Muscle of arm (tissue), 12 donors: ENCODE measurements around the gene LGI1. TPM values are rescaled to one million over a fixed set of nuclear protein-coding genes. Genes with fewer than 3 reads are reported as not detected.
"Not testable (repeated sequence)": the region's sequence is repeated elsewhere in the genome, so short reads cannot be mapped to it uniquely, and the experiment has no call there.

Source experiments
- DNase-seq: peaks from one replicate; pipeline ENCODE4 v3.0.0-alpha.2; 2013
- polyA plus RNA-seq, 12 donors: library from polyadenylated mRNA; unstranded; fragments of 120-200 nt; gene quantifications; one replicate each; pipeline ENCODE4 v1.2.1, GENCODE V29; 2013; ENCODE audit not compliant: insufficient read length in 12 of 12

The LGI1 gene
- polyA plus RNA-seq, 12 donors, result 23.0 to 65.2 (median 41.1) TPM; not detected in 1

- no peak for DNase-seq
Observed at GRCh38 chr10:93797825-93798224, 40.1 kb downstream of the LGI1 start.

GRCh38 chr10:93799155-93799708 is 41.5 kb downstream of the LGI1 start:
- no peak for DNase-seq

- no peak for DNase-seq
Observed at GRCh38 chr10:93804200-93804599, 46.5 kb downstream of the LGI1 start.

DNA sequence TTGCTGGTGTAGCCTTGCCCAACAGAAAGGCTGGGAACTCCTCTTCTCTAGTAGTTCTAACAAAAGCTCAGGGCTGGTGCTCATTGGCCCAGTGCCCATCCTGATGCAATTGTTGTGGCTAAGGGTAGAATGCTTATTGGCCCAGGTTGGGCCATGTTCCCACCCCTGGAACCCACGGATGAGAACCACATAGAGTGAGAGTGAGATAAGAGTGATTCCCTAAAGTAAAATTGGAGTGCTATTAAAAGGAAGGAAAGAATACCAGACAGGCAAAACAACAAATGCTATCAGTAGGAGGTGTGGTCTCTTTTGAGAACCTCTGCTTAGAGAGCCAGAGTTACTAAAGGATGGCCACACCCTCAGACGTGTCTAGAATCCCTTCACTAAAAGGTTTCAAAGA is 49.2 kb downstream of the LGI1 start:
- no peak for DNase-seq

DNA sequence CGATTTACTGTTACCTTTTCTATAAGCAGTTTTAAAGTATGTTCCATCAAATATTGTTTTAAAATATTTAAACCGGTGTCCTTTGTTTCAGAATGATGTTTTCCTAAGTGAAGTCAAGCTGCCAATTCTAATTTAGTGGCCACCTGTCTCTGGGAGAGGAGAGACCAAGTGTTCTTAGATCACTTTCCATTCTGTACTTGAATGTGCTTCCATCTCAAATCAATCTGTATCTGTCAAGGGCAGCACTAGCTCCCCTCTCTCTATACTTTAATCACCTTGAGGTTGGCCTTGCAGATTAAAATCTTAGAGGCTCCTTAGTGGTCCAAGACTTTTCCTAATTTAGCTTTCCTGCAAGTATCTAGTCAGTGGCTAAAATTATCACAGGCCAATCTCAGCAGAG is 49.6 kb downstream of the LGI1 start:
- DNase-seq, result no peak

DNA sequence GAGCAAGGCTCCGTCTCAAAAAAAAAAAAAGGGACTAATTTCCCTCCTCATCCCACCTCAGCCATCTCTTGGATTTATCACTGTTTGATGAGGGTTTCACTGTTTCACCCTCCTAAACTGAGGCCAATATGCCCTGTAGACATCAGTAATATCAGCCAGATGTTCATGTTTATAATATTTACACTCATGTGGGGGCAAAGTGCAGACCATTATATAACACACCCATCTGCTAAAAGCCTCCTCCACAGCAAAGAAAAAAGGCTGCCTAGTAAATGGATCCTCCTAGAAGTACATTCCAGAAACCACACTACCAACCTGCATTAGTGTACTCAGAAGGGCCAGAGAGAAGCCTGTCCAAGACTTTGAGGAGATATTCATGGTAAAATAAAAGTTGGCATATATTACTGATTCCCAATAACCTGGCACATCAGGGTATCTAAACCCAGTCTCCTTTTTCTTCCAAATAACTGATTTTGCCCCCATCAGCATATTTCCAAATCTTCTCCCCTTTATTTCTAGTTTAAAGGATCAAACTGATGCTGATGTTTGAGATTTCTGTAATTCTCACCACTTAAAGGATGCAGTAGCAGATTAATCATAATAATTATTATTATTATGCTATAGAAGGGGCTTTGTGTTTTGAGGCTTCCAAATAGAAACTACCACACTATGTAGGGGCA is 55.1 kb downstream of the LGI1 start:
- DNase-seq, result no peak

- no peak for DNase-seq
Observed at GRCh38 chr10:93813507-93814465, 56.0 kb downstream of the LGI1 start.

DNA sequence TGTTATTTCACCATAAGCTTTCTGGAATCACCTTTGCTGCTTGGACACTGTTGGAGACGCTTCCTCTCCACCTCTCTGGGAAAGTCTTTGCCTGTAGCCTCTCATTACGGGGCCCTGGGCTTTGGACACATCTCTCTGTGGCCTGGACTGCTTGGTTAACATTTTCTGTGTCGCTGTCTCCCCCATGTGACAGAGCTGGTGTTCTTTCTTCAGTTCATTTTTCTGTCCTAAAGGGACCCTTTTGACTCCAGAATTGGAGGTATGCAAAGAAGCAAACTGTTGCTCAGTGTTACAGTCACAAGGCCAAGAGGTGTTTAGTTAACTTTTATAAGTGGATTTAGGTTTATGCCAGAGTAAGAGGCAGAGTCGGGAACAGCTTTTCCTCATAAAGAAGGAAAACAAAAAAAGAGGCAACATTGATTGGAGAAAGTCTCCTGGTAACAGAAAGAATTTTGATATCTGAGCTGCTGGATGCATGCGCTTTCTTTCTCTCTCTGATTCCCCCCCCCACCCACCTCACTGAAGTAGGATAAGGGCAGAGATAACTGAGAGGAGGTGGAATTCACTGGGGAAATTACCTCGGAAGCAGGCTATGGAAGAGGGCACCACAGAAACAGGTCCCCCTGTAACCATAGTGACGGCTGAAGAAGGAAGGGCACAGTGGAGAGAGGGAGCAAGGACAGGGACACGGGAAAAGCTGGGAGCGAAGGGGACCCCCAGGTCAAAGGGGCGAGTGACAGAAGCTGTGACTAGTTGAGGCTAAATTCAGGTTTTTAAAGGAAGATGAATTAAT is 57.8 kb downstream of the LGI1 start:
- no peak for DNase-seq

- peak; percentile 54 for DNase-seq
Observed at GRCh38 chr10:93816123-93816747, 58.5 kb downstream of the LGI1 start.

DNA sequence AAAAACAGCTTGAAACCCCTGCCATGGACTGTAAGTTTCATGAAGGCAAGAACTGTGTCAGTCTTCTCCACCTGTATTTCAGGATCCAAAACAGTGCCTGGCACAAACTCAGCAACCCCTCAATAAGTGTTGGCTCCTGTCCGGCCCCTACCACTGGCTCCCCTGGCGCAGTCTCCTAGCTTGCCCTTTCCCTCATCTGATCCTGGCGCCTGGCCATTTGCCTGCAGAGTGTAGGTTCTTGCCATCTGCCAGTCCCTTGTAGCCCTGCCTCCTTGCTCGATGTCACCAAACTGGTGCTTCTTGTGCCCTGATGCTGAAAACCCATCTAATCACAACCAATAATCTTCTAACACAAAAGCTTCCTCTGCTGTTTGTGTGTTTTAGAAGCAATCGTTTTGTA is 60.4 kb downstream of the LGI1 start:
- DNase-seq, result no peak

GRCh38 chr10:93819520-93819919 is 61.8 kb downstream of the LGI1 start:
- DNase-seq, result no peak

DNA sequence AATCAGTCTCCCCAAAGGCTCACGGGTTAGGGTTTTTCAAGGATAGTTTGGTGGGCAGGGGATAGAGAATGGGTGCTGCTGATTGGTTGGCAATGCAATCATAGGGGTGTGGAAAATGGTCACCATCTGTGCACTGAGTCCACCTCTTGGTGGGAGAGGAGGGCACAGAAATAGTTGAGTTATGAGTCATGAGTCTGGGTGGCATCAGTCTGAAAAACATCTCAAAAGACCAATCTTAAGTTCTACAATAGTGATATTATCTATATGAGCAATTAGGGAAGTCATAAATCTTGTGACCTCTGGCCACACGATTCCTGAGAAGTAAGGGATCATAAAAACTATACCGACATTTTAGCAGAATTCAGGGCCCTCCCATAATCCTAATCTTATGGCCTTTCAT is 62.7 kb downstream of the LGI1 start:
- DNase-seq, result no peak

GRCh38 chr10:93821051-93821772 is 63.5 kb downstream of the LGI1 start:
- DNase-seq, result no peak

- DNase-seq, result no peak
Observed at GRCh38 chr10:93826355-93826754, 68.6 kb downstream of the LGI1 start.

GRCh38 chr10:93827056-93827804 is 69.5 kb downstream of the LGI1 start:
- DNase-seq, result no peak

GRCh38 chr10:93831065-93831464 is 73.3 kb downstream of the LGI1 start:
- DNase-seq, result not testable (repeated sequence)

DNA sequence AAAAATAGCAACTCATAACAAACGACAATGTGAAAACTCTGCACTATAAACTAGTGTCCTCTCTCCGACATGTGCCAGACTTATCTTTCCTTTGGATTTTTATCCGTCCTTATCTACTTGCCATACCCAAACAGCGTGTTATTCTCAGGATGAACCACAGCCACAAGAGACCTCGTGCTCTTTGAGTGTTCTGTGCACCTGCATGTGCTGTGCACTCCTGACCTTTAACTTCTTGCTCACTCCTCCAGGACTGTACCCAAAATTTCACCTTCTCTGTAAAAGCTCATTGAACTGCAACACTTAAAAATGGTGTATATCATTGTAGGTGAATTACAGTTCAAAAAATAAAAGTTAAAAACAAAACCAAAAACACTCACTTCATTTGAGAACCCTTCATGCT is 78.0 kb downstream of the LGI1 start:
- DNase-seq, result no peak

GRCh38 chr10:93837822-93838221 is 80.1 kb downstream of the LGI1 start:
- DNase-seq, result no peak

DNA sequence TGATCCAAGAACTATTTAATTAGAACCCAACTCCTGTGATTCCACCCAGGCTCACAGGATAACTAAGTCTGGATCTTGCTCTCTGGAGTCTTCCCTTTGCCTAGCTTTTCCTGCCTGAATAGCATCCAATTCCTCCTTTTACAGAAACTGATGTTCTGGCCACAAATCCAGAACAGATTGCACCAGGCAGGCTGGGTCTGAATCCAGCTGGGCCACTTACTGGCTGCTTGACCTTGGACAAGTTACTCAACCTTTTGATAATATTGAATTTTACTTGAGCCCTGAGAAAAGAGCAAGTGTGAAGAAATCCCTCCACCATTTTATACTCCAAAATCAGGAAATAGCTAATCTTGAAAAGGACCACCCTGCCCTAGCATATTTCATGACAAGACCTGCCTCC is 80.5 kb downstream of the LGI1 start:
- no peak for DNase-seq

- DNase-seq, result no peak
Observed at GRCh38 chr10:93841961-93842360, 84.2 kb downstream of the LGI1 start.
